Gastrocnemius medialis (tissue), 4 donors: ENCODE data around the gene SLC25A23. TPM values are rescaled to one million over a fixed set of nuclear protein-coding genes. Genes with fewer than 3 reads are reported as not detected.

Experiments used
- ATAC-seq, 2 donors: fragments of 150-250 bp; one replicate each; pipeline ENCODE4 v1.9.1; 2016
- DNase-seq, 2 donors: peaks; one replicate each; pipeline ENCODE4 v3.0.0-alpha.2; 2019
- H3K27ac ChIP-seq, 4 donors: fragments of 200-600 bp; sonication (generic); 1 replicate in 1 of 4; 2 replicates in 3 of 4; pipeline ENCODE4 v1.5.1; 2016 to 2018; ENCODE audit warnings: mild to moderate bottlenecking in 2 of 4, moderate library complexity in 1 of 4
- H3K27me3 ChIP-seq, 3 donors: fragments of 200-600 bp; sonication (generic) in 2 of 3; 1 replicate in 1 of 3; 2 replicates in 2 of 3; pipeline versions ENCODE4 v1.5.1 to v1.6.0; 2016 to 2019; ENCODE audit warnings: mild to moderate bottlenecking in 1 of 3, moderate library complexity in 1 of 3
- H3K36me3 ChIP-seq, 2 donors: fragments of 200-600 bp; sonication (generic) in 1 of 2; one replicate each; pipeline ENCODE4 v1.5.1; 2017 to 2018
- H3K4me1 ChIP-seq, 2 donors: fragments of 200-600 bp; sonication (generic) in 1 of 2; one replicate each; pipeline ENCODE4 v1.5.1; 2016 to 2017; ENCODE audit warnings: mild to moderate bottlenecking in 2 of 2
- H3K4me3 ChIP-seq, 4 donors: fragments of 200-600 bp; sonication (generic) in 3 of 4; 1 replicate in 1 of 4; 2 replicates in 3 of 4; pipeline ENCODE4 v1.5.1; 2016 to 2019; ENCODE audit warnings: mild to moderate bottlenecking in 2 of 4
- H3K9me3 ChIP-seq, 3 donors: fragments of 200-600 bp; sonication (generic) in 2 of 3; 1 replicate in 1 of 3; 2 replicates in 2 of 3; pipeline ENCODE4 v1.5.1; 2016 to 2019
- CTCF ChIP-seq, 5 experiments: fragments of 450-650 bp in 3 of 5; fragments of 200-600 bp in 2 of 5; sonication (generic) in 2 of 5; IDR thresholded peaks in 4 of 5; conservative IDR thresholded peaks in 1 of 5; 1 replicate in 4 of 5; 2 replicates in 1 of 5; pipeline ENCODE4 v1.5.1; 2016 to 2019; ENCODE audit warnings: antibody characterized with exemption in 5 of 5, mild to moderate bottlenecking in 3 of 5, moderate library complexity in 3 of 5
- POLR2A ChIP-seq, 2 donors: fragments of 450-650 bp; IDR thresholded peaks; one replicate each; pipeline ENCODE4 v1.6.1; 2017; ENCODE audit warnings: antibody characterized with exemption in 2 of 2, mild to moderate bottlenecking in 2 of 2, moderate library complexity in 2 of 2
- in situ Hi-C, 4 donors: fragments of 200-750 bp; cut with MboI; loops; one replicate each; pipeline versions ENCODE4 v1.15.0 to v1.8.0; 2017; ENCODE audit warnings: low sequenced_read_pairs in 4 of 4
- intact Hi-C: fragments of 100-400 bp; cut with DNase I; formaldehyde crosslinking; loops from one replicate; pipeline ENCODE4 v1.15.1; 2023; ENCODE audit warnings: low total_unique reads
- total RNA-seq, 4 donors: library from RNA; depleted of rRNA; stranded (reverse); fragments of >200 nt; gene quantifications; one replicate each; pipeline versions ENCODE4 v1.1.0 to v1.2.3, GENCODE V29; 2016

The SLC25A23 gene
- total RNA-seq, 4 donors from 2014 or later: 61.7 to 73.6 (median 65.0) TPM

GRCh38 chr19:6465663-6466062 lies 6.1 kb upstream of the SLC25A23 start:
- DNase-seq: no peak
- H3K9me3 ChIP-seq: no peaks in the 10 kb centered on the region
- in situ Hi-C loops: no loop called here
- intact Hi-C loops: no loop called here
- no peak for TF ChIP-seq CTCF (IDR thresholded peaks at IDR 0.05 in 4 of 5, conservative IDR thresholded peaks at IDR 0.05 in 1 of 5)
- no peak for TF ChIP-seq POLR2A (IDR thresholded peaks at IDR 0.05)
- peaks cover 0 to 4% of the 10 kb centered on the region in 2 donors for H3K4me1 ChIP-seq
- no peak for ATAC-seq
- H3K36me3 ChIP-seq: no peaks in the 10 kb centered on the region
- no peak overlapping the region for H3K27ac ChIP-seq
- peaks cover 22 to 27% (median 23%) of the 10 kb centered on the region in 3 donors for H3K27me3 ChIP-seq
- no peak overlapping the region for H3K4me3 ChIP-seq

GRCh38 chr19:6465006-6465405 lies 5.4 kb upstream of the SLC25A23 start:
- Histone ChIP-seq H3K9me3 (no peaks in the 10 kb centered on the region), H3K27me3 (peaks cover 22 to 27% (median 23%) of the 10 kb centered on the region in 3 donors), H3K4me1 (peaks cover 0 to 4% of the 10 kb centered on the region in 2 donors), H3K36me3 (no peaks in the 10 kb centered on the region), H3K4me3 (no peak overlapping the region), H3K27ac (no peak overlapping the region)
- no peak for TF ChIP-seq CTCF (IDR thresholded peaks at IDR 0.05 in 4 of 5, conservative IDR thresholded peaks at IDR 0.05 in 1 of 5)
- TF ChIP-seq POLR2A (IDR thresholded peaks at IDR 0.05): no peak
- intact Hi-C loops (no loop called here), in situ Hi-C loops (no loop called here)
- no peak for DNase-seq
- ATAC-seq: no peak

GRCh38 chr19:6464070-6464873 lies 4.7 kb upstream of the SLC25A23 start, which contains the start of gene CRB3:
TSS of gene CRB3 (plus strand) at chr19:6464271. CDS start at chr19:6464702, 431 bp downstream.
- Histone ChIP-seq H3K27ac (no peak within 1 kb of the TSS), H3K27me3 (peaks cover 22 to 27% (median 23%) of the 10 kb centered on the region in 3 donors), H3K9me3 (no peaks in the 10 kb centered on the region), H3K4me1 (peaks cover 0 to 4% of the 10 kb centered on the region in 2 donors), H3K4me3 (no peak within 1 kb of the TSS), H3K36me3 (no peaks in the 10 kb centered on the region)
- in situ Hi-C loops (no loop called here), intact Hi-C loops (no loop called here)
- DNase-seq: no peak
- TF ChIP-seq POLR2A (IDR thresholded peaks at IDR 0.05) (no peak), CTCF (IDR thresholded peaks at IDR 0.05 in 4 of 5, conservative IDR thresholded peaks at IDR 0.05 in 1 of 5) (no peak)
- no peak for ATAC-seq

GRCh38 chr19:6460099-6460884 lies 700 bp upstream of the SLC25A23 start:
- intact Hi-C loops (loop anchor here (1.0 kb wide), 2 partner anchors 35 to 99 kb away; partner anchors contain the start of gene CLPP), in situ Hi-C loops (no loop called here)
- DNase-seq: peak; percentile 90 to 94

More at GRCh38 chr19:6460099-6460884, 700 bp upstream of the SLC25A23 start:
- ATAC-seq: peak; percentile 94 to 95
- Histone ChIP-seq H3K9me3 (no peaks in the 10 kb centered on the region), H3K36me3 (peaks cover 0 to 11% of the 10 kb centered on the region in 2 donors), H3K4me1 (peaks cover 5 to 14% of the 10 kb centered on the region in 2 donors), H3K27ac (peak overlapping the region; percentile 78 to 81 (median 80)), H3K27me3 (peaks cover 18 to 23% (median 21%) of the 10 kb centered on the region in 3 donors), H3K4me3 (peak overlapping the region; percentile 64 to 82 (median 71))
- TF ChIP-seq CTCF (IDR thresholded peaks at IDR 0.05 in 4 of 5, conservative IDR thresholded peaks at IDR 0.05 in 1 of 5) (peak in 4 of 5 experiments; percentile 58 to 79 (median 74)), POLR2A (IDR thresholded peaks at IDR 0.05) (no peak)
